DMS53 treated with DMSO at 0.1 percent for 48 hours (cell line): ENCODE results near the gene OSGIN1.
"Not testable (repeated sequence)": the region's sequence is repeated elsewhere in the genome, so short reads cannot be mapped to it uniquely, and the experiment has no call there.

Source experiments
- DNase-seq: peaks from one replicate; lab custom pipeline; 2025; ENCODE audit not compliant: unreplicated experiment; lab: John Stamatoyannopoulos, UW

OSGIN1 gene

DNA sequence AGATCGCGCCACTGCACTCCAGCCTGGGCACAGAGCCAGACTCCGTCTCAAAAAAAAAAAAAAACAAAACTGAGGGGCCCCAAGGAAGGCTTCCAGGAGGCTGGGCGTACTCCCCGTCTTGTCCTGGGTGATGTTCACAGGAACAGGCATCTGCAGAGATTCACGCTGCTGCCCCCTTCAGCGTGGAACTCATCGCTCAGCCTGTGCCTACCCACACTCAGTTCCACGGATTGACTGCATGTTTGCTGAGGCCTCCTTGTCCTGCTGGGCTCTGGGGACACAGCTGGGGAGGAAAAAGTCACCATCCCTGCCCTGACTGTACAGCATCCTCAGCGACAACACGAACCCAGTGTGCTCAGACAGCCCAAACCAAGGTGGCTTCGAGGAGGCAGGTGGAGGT lies 12.9 kb upstream of the OSGIN1 start:
- no peak for DNase-seq

DNA sequence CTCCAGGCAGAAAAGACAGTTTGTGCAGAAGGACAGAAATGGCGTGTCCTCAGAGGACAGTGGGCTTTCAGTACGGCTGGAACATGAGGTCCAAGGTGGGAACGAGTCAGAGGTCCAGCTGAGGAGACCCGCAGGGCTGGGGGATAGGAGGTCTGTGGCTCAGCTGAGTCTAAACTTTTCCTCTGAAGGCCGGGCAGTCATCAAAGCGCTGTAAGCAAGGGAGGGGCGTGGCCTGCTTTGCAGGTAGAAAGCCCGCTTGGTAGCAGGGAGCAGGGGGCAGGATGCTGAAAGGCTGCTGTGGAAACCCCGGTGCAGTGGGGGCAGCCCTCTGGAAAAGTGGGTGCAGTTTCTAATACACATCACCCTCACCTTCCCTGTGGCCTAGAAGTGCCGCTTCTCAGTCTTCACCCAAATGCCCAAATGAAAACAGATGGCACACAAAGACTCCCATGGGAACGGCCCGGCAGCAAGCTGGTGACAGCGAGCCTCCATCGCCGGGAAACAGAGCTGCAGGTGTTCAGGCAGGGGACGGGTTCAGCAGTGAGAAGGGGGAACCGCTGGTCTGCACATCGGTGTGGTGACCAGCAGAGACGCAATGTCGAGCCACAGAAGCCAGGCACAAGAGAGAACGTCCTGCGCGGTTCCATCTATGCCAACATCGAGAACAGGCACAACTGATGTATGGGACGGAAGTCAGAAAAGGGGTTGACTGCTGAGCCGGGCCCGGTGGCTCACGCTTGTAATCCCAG lies 12.2 kb upstream of the OSGIN1 start:
- peak; percentile 33 for DNase-seq

DNA sequence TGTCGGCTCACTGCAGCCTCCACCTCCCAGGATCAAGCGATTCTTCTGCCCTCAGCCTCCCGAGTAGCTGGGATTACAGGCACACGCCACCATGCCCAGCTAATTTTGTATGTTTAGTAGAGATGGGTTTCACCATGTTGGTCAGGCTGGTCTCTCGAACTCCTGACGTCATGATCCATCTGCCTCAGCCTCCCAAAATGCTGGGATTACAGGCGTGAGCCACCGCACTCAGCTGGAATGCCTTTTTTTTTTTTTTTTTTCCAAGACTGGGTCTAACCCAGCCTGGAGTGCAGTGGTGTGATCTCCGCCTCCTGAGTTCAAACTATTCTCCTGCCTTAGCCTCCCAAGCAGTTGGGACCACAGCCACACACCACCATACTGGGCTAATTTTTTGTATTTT lies 11.5 kb upstream of the OSGIN1 start:
- DNase-seq: not testable (repeated sequence)

DNA sequence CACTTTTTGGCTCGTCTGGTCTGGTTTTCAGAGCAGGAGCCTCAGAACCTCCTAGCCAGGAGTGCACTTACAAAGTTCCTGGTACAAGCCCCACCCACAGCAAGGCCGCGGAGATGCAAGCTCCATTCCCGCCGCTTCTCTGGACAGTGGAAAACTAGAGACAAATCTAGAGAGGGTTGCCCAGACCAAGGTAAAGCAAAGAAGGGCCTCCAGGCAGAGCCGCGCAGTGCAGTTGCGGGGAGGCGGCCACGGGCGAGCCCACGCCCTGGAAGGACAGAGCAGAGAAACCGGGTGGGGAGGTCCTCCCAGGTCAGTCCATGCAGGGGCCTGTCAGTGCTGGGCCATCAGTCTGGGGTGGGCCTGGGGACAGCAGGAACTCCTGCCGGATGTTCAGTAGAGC lies 11.0 kb upstream of the OSGIN1 start:
- no peak for DNase-seq

DNA sequence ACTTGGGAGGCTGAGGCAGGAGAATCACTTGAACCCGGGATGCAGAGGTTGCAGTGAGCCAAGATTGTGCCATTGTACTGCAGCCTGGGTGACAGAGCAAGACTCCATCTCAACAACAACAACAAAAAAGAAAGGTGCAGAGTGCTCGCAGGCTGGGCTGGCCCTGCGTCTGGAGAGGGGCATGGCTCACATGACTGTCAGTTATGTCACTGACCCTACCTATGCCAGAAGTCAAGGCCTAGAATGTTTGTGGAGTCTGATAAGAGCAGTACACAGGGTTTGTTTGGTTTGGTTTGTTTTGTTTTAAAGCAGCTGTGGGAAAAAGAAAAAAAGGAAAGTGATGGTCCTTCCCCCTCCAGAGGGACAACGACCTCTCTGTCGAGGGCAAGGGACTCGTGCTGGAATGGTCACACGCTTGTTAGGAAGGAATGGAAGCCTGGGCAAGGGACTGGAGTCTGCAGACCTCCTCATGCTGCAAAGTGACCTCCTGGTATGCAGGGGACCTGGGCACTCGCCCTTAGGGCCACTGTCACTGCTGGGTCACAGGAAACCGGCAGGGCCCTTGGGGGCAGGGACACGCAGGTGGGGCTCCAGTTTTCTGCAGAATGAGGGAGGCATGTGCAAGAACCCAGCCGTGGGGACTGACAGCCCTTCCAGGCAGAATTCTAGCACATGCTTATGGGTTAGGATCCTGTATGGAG lies 10.1 kb upstream of the OSGIN1 start:
- no peak for DNase-seq

DNA sequence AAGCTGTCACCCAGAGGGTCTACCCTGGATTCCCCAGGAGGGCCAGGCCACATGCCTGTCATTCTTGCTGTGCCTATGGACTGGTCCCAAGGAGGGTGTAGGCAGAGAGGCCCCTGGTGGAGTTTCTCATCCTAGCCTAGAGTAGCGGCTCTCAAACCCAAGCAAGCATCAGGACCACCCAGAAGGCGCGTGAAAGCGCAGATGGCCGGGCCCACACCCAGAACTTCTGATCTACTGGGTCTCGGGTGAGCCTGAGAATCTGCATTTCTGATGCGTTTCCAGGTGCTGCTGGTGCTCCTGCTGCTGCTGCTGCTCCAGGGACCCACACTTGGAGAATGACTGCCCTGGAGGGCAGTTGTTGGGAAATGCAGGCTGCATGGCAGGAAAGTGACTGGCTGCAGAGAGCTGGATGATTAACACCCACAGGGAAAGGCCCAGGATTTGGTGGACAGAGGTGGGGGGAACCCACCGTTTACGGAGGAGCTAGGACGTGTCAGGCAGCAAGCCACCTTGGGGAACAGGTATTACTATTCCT lies 9.5 kb upstream of the OSGIN1 start:
- no peak for DNase-seq

DNA sequence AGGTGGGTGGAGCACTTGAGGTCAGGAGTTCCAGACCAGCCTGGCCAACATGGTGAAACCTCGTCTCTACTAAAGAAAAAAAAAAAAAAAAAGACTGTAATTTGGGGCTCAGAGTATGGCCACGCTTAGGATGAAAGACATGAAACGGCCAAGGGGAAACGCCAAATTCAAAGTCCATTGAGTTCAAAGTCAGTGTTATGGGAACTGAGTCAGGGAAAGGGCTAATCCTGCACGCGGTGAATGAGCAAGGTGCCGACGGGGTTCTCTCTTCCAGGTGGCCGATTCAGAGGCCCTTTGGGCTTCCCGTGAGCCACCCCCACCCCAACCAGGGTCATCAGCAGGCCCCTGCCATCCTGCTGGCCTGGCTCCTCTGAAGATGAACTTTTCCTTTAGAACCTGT lies 7.5 kb upstream of the OSGIN1 start:
- no peak for DNase-seq

DNA sequence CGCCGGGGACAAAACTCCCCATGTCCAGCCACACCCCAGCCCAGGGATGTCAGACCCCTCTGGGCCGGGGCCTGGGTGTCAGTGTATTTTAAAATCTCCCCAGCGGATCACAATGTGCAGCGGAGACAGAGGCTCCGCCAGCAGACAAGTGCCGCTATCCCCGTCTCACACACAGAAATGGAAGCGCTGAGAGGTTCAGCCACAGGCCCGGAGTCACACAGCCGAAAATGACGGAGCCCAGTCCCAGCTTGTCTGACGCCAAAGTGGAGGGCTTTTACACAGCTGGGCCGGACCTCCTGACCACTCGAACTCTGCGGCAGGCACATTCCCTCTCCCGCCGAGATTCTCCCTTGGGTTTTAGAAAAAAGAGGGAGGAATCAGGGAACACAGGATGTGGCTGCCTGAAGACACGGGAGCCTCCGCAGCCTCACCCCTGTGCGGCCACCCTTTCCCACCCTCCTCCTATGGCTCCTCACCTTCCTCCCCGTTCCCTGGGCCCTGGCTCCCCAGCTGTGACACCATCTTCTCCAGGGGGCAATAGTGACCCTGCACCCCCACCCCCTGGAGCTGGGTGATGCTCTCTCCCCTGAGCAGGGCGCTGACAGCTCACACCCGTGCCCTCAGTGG lies 6.8 kb upstream of the OSGIN1 start:
- no peak for DNase-seq

DNA sequence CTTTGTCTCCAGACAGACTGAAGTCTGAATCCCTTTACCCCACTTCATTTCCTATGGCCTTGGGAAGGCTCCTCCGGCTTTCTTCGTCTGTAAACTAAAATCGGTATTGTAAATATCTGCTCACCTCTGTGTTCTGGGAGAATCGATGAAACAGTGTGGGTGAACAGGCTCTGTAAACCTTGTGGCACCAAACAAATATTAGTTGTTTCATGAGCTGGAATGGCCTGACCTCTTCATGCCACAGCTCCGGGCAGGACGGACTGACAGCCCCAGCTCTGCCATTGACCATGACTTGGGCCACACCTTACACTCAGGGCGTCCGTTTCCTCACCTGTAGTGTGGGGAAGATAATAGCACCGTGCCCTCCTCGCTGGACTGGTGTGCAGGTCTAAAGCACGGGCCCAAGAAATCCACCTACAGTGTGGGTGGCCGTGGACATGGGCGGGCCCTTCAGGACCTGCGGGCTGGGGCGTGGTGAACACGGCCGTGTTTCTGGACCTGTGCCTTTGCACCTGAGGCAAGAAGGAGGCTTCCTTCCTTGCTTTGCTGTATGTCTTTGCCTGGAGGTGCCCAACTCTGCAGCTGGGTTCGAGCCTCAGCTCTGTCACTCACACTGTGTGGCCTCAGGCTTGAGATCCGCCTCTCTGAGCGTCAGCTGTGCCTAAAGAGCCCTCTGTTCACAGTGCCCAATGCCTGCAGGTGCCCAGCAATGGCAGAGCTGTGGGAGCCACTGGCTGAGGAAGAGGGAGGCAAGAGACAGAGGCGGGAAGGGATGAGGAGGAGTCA lies 6.1 kb upstream of the OSGIN1 start:
- DNase-seq: no peak

DNA sequence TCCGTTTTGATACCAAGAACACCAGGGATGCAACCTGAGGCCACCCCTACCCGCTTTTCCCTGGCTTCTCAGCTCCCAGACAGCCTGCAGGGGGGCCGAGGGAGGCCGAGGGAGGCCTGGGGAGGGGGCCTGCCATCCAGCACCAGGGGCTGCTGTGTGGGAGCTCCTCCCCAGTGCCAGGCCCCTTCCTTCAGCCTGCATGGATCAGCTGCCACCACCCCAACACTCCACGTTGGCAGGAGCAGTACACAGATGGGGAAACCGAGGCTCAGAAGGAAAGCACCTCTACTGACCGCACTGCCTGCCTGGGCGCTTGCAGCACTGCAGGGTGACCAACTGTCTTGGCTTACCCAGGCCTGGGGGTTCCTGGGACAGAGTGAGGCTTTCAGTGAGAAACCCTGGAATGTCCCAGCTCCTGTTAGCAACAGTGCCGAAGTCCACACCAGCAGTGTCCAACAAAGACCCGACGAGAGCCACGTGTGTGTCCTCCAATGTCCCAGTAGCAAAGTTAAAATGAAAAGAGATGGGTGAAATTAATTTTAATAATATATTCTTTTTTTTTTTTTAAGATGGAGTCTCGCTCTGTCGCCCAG lies 5.3 kb upstream of the OSGIN1 start:
- no peak for DNase-seq

DNA sequence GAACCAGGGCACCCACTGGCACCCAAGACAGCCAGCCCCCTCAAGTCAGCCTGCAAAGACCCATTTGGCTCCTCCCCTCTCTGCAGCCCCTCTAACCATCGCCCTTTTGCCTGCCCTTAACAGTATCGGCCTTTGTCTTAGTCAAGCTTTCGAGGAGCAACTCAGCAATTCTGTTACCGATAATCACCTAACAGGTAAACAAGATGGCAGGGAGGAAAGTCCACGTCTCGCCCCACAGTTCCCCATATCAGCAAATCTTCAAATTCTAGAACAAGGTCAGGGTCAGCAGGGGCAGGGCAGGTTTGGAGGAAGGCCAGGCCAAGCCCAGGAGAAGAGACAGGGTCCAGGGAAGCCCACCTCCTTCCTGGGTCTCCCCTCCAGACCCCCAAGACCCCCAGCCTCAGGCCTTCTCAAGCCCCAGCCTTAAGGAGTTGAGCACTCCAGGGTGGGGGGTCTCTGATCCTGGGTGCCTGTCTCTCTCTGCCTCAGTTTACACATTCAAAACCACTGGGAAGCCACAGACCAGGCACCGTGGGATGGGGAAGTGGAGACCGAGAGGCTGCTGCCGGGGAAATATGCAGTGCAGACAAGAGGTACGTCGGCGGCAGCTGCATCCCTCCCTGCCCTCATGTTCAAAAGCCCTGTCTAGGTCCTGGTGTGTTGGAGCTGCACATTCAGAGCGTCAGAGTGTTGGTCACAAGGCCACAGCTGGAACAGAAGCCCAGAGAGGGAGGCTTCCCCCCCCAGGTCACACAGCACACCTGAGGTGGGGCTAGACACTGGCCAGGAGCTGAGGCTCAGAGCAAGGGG lies 3.9 kb upstream of the OSGIN1 start:
- no peak for DNase-seq

DNA sequence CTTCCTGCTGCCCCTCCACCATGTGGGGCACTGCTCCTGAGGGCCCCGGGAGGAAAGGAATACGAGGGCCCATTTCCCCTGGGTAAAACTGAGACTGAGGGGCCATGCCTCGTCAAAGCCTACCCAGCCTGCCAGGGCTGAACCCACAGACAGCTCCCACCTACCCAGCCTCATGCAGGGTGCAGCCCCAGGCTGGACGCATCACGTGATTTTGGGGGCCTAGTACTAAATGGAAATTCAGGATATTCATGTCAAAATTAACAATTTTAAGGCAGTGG lies 3.4 kb upstream of the OSGIN1 start:
- DNase-seq: no peak

DNA sequence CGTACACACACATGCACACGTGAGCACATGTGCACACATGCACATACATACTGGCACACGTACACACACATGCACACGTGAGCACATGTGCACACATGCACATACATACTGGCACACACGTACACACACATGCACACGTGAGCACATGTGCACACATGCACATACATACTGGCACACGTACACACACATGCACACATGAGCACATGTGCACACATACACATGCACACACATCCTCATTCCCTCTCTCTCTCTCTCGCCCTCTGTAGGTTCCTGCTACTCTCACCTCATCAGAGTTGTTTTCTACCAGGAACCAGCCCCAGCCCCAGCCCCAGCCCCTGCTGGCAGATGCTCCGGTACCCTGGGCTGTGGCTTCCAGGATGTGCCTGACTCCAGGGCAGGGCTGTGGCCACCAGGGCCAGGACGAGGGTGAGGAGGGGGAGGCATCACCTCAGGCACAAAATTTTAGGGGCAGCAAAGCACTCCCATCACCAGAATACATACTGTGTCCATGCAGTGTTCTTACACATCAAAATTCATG lies 2.1 kb upstream of the OSGIN1 start:
- not testable (repeated sequence) for DNase-seq

DNA sequence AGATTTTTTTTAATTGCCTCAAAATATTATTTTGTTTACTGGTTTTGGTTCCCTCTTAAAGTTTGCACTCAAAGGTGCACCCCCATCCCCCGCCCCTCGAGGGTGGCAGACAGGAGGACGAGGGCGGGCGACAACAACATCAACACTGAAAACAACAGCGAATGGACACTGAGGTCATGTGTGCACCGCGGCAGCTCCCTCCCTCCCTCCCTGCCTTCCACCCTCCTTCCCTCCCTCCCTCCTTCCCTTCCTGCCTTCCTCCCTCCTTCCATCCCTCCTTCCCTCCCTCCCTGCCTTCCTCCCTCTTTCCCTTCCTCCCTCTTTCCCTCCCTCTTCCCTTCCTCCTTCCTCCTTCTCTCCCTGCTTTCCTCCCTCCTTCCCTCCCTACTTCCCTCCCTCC lies 1.5 kb upstream of the OSGIN1 start:
- no peak for DNase-seq

DNA sequence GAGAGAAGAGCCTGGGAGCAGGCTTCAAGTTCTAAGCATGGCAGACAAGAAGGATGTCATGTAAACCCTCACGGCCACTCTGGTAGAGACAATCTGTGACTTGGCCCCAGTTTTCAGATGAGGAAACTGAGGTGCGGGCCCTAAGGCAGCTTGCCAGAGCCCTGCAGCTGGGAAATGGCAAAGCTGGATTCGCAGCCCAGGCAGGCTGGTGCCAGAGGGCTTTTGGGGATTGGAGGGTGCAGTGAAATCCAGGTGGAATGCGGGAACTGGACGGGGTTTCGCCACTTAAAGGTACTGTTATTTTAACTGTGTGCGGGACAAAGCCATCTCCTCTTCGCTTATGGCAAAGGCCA lies 477 bp upstream of the OSGIN1 start:
- no peak for DNase-seq

DNA sequence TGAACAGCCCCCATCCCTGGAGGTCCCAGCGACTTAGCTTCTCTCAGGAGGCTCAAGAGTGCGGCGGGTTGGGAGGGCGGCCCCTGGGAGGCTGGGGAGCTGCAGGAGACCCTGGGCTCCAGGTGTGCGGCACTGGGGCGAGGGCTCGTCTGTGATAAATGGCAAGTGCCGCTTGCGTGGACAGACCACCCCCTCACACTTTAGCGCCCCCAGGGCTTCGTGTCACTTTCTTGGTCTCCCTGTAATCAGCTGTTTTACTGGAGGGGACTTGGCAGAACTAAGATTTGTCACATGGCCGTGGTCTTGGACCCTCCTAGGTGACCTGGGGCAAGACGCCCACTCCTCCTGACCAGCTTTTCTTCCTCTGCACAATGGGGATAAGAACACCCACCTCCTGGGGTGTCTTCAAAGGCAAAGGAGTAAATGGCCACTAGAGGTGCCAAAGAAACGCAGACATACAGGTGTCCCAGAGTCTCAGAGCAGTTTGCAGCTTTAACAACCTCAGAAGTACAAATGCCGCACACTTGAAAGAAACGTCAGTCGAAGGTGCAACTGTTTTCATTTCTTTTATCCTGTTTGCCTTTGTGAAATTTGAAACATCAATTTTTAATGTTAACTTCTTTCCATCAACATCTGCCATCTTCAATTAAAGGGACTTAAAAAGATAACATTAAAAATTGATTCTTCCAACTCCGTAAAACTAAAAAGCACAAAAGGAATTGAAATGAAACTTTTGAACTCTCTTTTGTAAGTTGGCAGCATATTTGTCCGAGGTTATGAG lies 946 bp downstream of the OSGIN1 start:
- peak; percentile 4 for DNase-seq

DNA sequence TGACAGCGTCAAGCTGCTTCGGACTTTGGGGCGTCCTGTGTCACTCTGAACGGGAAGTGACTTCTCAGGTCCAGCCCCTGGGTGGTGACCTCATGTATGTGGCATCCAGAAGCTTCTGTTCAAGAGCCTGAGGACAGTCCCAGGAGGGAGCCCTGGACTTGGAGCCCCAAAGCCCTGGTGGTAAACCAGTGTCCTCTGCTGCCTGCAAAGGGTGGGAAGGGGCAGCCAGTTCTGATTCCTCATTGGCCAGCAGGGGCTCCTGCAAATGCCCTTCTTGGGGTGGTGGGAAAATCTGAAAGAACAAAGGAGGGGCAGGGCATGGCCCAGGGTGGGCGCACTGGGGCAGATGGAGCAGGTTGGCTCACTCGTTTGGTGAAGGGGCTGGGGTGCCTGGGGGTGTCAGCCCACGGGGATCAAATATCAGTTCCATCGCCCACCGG lies 1.6 kb downstream of the OSGIN1 start:
- no peak for DNase-seq

DNA sequence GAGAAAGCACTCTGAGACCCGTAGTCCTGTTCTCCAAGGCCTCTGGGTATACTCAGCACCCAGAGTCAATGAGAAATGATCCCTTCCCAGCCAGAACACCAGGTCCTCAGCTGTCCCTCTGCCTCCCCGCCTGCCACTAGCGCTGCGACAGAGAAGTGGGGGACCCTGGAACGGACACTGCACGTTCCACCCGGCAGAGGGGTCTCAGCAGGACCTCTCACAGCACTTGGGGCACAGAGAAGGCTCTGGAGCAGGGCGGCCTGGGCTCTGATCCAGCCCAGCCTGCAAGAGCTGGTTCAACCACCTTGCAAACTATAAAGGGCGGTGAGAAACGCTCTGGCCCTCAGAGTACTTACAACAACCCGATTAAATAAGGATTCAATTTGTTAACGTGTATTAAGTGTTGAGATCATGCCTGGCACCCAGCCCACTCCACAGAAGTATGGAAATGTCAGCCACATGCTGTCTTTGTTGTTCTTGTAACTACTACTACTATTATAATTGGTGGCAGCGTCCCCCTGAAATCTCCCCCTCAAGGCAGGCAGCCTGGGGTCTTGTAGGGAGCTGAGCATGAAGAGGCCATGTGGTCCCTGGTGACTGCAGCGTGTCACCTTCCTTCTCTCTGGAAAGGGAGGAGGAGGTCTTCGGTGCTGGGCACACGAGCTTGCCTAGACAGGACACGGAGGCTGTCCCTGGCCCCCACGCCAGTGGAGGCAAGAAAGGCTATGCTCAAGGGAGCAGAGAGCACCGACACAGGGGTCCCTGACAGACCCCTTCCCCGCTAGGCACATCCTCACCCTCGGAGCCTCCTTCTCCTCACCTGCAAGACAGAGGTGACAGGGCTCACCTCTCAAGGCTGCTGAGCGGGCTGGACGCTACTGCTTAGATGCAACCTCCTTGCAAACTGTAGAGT lies 2.4 kb downstream of the OSGIN1 start:
- no peak for DNase-seq
